Gastrocnemius medialis (tissue), 4 donors: ENCODE results near the gene PPARG.

Experiments
- POLR2A ChIP-seq, 2 donors: fragments of 450-650 bp; IDR thresholded peaks; one replicate each; pipeline ENCODE4 v1.6.1; 2017; ENCODE audit warnings: antibody characterized with exemption in 2 of 2, mild to moderate bottlenecking in 2 of 2, moderate library complexity in 2 of 2
- TF ChIP-seq, protein P1 (sequence below), 5 experiments: fragments of 450-650 bp in 3 of 5; fragments of 200-600 bp in 2 of 5; sonication (generic) in 2 of 5; IDR thresholded peaks in 4 of 5; conservative IDR thresholded peaks in 1 of 5; 1 replicate in 4 of 5; 2 replicates in 1 of 5; pipeline ENCODE4 v1.5.1; 2016 to 2019; ENCODE audit warnings: antibody characterized with exemption in 5 of 5, mild to moderate bottlenecking in 3 of 5, moderate library complexity in 3 of 5

DNA sequence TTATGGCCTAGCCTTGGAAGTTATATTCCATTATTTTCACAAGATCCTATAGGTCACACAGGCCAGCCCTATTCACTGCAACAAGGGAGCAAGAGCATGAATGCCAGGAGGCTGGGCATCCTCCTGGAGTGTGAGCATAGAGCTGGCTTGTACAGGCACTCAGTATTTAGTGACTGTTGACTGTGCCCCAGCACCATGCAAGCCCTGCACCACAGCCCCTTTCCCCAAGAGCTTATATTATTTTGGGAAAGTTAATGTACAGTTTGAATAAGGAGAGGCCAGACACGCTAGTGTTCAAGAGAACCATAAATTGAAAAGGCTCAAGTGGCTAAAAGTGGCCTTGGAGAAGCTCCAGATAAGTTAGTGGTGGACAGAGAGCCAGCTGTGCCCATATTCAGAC is 163.1 kb downstream of the PPARG start:
- TF ChIP-seq, protein P1, sequence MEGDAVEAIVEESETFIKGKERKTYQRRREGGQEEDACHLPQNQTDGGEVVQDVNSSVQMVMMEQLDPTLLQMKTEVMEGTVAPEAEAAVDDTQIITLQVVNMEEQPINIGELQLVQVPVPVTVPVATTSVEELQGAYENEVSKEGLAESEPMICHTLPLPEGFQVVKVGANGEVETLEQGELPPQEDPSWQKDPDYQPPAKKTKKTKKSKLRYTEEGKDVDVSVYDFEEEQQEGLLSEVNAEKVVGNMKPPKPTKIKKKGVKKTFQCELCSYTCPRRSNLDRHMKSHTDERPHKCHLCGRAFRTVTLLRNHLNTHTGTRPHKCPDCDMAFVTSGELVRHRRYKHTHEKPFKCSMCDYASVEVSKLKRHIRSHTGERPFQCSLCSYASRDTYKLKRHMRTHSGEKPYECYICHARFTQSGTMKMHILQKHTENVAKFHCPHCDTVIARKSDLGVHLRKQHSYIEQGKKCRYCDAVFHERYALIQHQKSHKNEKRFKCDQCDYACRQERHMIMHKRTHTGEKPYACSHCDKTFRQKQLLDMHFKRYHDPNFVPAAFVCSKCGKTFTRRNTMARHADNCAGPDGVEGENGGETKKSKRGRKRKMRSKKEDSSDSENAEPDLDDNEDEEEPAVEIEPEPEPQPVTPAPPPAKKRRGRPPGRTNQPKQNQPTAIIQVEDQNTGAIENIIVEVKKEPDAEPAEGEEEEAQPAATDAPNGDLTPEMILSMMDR (IDR thresholded peaks at IDR 0.05 in 4 of 5, conservative IDR thresholded peaks at IDR 0.05 in 1 of 5) = no peak
- TF ChIP-seq POLR2A (IDR thresholded peaks at IDR 0.05) = no peak
